GM19043 (cell line): Measurements from ENCODE around the gene GAN.

Experiments used
- ATAC-seq: cut with Tn5 transposase; IDR thresholded peaks from one replicate; pipeline ENCODE4 v1.9.1; 2021; ENCODE audit warnings: low read depth; ENCODE audit not compliant: unreplicated experiment

Gene GAN, protein sequence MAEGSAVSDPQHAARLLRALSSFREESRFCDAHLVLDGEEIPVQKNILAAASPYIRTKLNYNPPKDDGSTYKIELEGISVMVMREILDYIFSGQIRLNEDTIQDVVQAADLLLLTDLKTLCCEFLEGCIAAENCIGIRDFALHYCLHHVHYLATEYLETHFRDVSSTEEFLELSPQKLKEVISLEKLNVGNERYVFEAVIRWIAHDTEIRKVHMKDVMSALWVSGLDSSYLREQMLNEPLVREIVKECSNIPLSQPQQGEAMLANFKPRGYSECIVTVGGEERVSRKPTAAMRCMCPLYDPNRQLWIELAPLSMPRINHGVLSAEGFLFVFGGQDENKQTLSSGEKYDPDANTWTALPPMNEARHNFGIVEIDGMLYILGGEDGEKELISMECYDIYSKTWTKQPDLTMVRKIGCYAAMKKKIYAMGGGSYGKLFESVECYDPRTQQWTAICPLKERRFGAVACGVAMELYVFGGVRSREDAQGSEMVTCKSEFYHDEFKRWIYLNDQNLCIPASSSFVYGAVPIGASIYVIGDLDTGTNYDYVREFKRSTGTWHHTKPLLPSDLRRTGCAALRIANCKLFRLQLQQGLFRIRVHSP

DNA sequence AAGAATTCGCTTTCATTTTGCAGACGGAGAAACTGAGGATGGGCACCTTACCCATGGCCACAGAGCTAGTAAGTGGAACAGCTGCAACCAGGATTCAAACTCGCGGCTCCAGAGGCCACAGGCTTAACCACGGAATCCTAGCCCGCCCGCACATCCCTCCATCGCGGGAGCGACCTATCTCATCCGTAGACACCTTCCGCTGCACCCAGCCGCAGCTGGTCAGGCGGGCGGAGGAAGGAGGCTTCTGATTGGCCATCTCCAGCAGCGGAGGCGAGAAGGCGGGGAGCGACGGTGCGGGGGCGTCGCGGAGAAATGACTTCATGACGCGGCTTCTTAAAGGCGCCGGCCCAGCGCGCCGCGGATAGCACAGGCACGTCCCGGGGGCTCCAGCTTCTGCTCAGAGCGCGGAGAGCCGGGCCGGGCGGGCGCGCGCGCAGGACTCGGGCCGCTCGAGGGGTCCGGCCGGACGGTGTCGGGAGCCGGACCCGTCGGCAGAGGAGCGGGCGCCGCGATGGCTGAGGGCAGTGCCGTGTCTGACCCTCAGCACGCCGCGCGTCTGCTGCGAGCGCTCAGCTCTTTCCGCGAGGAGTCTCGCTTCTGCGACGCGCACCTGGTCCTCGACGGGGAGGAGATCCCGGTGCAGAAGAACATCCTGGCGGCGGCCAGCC, at the start of gene GAN:
TSS of gene GAN (plus strand) at position 360 of the 668 bp plus-strand sequence. CDS start at position 512, 152 bp downstream.
- ATAC-seq: peak; percentile 93

DNA sequence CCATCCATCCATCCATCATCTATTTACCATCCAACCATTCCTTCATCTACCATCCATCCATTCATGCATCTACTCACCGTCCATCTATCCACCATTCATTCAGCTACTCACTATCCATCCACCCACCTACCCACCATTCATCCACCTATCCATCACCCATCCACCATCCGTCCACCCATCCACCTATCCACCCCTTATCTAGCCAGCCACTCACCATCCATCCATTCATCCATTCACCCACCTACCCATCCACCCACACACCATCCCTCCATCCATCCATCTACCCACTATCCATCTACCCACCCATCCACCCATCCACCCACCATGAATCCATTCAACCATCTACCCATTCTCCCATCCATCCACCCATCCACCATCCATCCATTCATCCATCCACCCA, 49.7 kb upstream of the GAN start:
- ATAC-seq: no peak

DNA sequence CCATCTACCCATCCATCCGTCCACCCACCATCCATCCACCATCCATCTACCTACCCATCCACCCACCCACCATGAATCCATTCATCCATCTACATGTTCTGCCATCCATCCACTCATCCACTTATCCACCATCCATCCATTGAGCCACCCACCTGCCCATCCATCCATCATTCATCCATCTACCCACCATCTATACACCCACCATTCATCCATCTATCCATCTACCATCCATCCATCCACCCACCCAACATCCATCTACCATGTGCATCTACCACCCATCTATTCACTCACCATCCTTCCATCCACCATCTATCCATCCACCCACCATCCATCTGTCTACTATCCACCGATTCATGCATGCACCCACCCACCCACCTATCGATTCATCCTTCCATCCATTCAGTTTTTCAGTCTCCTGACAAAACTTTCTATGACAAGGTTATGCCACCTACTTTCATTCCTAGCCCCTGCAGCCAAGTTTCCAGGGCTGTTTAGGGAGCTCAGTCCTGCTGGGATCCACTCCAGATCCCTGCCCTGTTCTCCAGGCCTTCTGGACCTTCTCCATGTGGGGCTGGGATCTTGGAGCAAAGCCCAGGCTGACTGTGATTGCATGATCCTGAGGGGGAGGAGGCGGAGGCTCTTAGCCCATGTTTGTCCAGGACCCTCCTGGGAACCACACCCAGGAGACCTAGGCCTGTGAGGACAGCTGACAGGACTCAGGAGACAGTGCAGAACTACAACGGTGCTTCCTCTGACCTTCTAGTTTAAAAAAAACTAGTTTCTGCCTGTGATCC, 48.9 kb upstream of the GAN start:
- ATAC-seq: no peak

DNA sequence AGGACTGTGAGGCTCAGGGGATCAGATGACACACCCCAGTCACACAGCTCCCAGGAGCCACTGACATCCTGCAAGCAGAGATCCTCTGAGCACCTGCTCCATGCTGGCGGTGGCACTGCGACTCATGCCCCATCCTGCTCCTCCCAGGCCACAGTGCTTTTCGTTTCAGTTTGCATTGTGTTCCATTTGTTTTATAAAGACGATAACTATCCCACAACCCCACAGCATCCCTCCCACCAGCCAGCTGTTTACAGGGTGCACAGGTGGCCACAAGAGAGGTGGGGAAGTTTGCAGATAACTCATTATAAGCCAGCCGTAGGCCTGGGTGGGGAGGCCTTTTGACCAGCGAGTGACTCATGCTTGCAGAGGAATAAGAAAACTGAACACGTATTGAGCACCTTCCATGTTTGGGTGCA, 48.1 kb upstream of the GAN start:
- ATAC-seq: no peak

DNA sequence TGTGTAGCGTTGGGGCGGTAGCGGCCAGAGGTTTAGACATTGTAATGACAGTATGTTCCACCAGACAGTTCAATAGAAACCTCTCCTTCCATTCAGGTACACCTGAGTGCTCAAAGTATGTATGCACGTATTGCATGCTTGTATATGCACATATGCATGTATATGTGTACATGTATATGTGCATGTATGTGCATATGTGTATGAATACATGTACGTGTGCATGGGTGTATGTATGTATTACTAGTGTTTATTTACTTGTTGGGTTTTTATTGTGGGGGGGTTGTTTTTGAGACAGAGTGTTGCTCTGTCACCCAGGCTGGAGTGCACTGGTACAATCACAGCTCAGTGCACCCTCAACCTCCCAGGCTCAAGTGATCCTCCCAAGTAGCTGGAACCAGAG, 46.3 kb upstream of the GAN start:
- ATAC-seq: no peak

DNA sequence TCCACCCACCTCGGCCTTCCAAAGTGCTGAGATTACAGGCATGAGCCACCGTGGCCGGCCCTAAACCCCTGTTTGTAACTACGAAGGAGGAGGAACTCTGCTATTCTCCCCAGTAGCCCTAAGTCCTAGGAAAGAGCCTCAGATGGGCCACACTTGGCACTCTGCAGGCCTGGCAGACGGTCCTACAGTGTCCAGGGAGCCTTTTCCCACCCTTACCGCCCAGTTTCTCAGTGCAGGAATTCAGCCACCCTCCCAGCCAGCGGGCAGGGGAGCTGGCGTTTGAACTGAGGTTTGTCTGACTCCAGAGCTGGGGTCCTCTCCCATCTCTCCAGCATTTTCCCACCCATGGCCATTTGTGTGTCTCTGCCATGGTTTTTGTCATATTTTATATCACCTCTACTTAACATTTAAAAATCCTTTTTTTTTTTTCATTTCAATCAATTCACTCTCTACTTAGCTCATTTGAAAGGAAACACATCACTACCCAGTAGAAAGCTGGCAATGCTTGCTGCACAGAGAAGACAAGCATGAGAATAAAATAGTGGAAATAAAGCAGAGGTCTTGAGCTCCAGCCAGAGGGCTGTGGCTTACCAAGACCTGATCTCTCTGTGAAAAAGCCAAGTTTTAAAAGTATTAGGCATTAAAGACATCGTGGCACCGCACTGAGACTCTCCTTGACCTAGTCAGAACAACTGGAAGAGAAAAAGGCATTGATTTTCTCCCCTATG, 41.4 kb upstream of the GAN start:
- no peak for ATAC-seq

DNA sequence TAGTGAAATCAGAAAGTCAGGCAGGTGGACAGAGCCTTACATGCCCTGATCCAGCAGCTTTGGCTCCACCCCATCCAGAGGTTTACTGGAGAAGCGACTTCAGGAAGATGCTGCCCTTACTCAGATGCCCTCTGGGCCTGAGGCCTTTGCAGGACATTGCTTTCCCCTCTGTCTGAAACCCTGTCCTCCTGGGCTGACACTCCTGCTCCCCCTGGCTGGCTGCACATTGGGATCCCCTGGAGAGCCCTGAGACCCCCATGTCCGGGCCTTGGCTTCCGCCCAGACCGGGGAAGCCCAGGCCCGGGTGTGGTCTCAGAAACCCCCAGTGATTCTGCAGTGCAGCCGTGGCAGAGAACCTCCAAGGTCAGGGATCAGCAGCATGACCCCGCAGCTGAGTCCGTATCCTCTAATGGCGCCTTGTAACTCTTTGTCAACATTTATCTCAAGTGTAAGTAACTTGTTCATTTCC, 39.7 kb upstream of the GAN start:
- ATAC-seq: no peak

DNA sequence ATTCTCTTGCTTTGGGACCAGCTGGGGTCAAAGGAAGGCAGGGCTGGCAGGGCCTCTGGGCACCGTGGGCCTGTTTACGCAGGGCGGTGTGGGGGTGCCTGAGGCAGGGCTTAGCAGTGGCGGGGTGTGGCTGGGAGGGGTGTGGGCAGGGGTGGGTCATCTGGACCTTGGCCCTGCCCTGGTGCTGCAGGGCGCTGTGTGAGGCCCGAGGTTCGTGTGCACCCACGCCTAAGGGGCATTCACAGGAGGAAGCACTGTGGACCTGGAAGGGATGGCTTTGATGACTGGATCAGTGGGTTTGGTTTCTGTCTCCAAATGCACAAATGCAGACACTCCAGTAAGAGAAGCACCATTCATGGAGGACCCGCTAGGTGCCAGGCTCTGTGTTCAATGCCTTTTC, 39.0 kb upstream of the GAN start:
- ATAC-seq: no peak

DNA sequence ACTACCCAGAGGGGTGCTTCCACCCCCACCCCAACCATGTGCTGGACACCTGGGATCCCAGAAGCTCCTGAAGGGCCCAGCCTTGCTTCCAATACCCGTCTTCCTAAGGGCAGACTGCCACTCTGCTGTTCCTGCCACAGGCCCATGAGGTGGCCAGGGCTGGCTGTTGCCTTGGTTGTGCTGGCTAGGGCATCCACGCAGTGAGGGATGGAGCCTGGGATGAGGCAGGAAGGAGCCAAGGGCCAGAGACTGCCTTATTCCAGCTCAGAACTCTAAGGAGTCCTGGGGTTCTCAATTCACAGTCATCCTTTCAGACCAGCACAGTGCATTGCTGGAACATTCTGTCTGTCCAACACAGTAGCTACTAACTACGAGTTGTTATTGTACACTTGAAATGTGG, 38.4 kb upstream of the GAN start:
- ATAC-seq: no peak

DNA sequence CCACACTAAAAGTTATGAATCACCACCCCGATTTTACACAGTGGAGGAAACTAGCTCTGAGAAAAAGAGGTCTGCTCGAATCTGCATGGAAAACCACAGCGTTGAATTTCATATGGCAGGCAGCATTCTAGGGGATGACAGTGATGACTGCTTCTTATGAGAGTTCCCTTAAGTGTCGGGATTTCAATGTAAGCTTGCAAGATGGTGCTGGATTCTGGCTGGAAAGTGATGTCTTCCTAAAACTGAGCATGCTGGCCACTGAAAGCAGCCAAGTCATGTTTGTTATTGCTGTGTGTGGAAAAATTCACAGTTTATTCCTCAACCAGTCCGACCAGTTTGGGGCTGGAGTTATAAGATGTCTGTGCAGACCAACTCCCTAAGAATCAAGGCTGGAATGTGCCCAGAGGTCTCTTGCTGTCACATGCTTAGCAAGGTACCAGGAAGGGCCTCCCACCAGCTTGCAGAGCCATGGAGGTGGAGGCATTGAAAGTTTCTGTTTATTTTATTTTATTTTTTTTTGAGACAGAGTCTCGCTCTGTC, 37.2 kb upstream of the GAN start:
- no peak for ATAC-seq

DNA sequence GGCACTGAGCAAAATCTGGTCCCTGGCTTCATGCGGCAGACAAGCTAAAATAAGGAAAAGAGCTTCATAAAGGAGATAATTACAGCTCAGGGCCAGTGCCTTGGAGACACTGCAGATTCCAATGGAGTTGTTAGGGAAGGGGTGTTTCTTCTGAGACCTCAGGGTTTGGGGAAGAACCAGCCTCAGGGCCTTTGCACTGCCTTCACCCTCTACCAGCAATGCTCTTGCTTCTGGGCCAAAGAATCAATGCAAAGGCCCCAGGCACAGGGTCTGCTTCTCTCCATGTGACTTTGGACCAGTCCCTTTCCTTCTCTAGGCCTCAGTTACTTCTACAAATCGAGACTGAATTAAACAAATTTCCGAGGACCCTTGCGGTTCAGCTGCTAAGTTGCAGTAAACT, 36.2 kb upstream of the GAN start:
- no peak for ATAC-seq

DNA sequence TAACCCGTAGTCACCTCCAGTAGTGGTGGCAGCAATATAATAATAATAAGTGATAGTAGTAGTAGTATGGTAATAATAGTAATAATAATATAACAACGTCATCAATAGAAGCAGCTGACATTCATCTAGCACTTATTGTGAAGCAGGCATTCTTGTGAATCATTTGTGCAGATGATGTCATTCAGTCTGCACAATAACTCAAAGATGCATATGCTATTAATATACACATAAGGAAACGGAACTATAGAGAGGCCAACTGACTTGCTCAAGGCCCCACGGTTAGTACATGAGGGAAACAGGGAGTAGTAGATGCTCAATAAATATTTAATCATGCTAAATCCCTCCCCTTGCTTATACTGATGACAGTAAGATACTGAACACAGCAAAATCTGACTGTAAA, 35.4 kb upstream of the GAN start:
- ATAC-seq: no peak

DNA sequence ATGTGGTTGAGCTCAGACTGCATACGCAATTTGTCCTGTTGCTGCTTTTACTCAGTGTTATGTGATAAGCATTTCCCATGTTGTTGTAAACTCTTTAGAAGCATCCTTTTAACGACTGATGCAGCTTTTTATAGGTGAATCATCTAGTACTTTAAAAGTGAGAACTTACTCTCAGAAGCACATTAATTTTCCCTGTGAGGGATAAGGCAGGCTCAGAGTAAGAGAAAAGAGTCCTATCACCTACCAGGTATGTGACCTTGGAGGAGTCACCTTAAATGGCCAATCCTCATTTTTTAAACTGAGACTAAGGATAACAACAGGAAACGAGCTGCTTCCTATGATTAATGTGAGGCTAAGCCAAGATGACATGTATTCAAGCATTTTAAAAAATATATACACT, 34.4 kb upstream of the GAN start:
- ATAC-seq: no peak

DNA sequence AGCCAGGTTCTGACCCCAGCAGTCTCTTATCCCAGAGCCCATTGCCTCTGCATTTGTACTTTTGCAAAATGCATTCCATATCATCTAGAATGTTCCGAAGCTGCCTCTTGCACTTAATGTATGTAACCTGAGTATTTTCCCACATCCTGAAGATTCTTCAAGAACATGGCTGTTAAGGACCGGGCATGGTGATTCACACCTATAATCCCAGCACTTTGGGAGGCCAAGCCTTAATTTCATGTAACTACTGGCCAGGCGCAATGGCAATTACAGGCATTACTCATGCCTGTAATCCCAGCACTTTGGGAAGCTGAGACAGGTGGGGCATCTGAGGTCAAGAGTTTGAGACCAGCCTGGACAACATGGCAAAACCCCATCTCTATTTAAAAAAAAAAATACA, 31.7 kb upstream of the GAN start:
- no peak for ATAC-seq

DNA sequence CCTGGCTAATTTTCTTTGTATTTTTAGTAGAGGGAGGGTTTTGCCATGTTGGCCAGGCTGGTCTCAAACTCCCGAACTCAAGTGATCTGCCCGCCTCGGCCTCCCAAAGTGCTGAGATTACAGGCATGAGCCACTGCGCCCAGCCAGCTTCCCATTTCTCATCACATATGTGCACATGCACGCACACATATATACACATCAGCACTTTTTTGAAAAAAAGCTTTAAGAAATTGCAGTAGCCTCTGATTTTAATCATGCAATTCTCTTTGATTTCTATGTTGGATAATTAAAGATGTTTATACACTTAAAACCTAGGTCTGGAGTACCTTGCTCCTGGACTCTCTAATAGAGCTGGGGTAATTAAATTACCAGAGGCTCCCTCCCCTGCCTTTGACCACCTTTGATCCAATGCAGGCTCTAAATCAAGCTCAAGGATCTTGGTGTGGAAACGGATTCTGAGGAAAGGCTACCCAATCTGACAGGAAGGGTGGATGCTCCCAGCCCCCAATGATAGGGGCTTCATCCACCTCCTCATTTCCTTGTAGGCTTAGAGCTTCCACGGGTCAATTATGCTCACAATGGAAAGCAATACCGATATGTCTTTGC, 29.7 kb upstream of the GAN start:
- ATAC-seq: no peak

DNA sequence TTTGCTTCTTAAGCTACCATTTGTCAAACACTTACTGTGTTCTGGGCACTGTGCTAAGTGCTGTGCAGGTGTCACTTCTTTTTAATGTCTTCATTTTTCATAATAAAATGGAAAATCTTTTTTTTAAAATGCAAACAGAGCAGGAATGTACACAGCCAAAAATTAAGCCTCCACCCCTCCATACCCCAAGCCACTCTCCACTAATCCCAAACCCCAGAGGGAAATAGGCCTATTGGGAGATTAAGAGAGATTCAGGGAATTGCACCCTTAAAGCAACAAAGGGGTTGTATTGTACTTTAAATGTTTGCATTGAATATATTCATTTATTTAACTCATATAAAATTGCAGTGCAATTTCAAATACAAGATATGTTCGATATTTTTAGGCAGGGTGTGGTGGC, 28.6 kb upstream of the GAN start:
- ATAC-seq: no peak

DNA sequence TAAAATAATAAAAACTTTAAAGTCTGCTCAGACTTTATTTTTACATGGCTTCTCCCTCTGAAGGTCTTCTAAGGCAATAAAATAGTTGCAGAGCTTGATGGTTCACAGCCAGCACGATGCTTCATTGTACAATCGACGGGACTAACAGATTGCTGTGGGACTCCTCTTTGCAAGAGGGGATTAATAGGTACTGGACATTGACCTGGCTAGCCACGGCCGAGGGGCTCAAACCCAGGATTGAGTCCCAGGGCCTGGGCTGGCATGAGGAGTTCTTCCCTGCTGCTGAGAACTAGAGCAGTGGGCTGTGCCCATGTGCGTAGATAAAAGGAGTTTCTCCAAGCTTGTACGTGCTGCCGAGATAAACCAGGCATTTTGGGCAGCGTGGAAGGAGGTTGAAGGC, 23.6 kb upstream of the GAN start:
- no peak for ATAC-seq

DNA sequence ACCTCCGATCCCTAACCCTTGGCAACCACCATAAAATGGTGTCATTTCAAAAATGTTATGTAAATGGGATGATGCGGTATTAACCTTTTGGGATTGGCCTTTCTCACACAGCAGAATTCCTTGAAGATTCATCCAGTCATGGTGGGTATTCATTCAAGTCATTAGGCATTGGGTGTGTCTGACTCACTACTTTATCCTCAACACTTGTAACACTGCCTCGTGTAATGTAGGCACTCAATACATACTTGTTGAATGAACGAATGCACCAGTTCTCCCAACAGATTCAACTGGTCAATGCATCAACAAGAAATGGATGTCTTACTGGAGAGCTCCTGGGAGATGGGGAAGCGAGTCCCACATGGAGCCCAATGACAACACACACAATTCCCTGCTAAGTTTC, 21.8 kb upstream of the GAN start:
- ATAC-seq: no peak

DNA sequence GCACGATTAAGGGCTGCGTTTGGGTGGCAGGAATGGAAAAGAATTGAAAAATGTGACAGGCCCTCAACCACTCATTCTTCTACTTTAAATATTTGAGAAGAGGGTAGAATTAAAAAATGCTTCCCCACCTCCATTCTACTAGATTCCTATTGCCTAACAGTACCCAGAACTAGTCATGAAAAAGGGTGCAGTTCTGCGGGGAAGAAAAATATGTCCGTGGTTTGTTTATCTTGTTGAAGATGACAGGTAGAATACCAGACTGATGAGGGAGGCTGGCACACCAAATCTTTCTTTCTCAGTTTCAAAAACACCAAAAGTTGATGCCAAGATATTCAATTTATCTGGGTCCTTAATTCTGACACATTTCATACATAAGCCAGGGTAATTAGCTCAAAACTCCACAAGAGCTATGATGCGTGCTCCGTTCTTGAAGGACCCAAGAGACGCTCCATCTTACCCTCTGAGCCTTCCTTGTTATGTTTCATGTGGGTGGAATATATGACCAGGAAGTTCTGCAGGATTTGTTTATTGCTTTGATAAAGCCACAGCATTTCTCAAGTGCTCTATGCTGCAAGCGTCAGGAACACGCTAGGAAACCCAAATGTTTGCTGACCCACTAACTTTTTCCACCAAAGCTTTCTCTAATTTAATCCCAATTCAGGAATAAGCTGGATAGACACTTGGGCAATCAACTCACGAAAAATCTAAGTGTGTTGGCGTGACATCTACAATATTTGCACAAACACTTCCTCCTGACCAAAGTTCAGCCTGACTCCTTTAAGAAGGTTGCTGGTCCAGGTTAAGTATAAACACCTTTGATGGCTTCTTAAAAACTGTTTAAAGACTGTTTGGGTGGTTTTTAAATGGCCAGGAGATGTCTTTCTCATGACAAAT, 20.6 kb upstream of the GAN start:
- no peak for ATAC-seq
